Measurements from ENCODE around the gene KDM5B. TPM values are rescaled to one million over a fixed set of nuclear protein-coding genes. Genes with fewer than 3 reads are reported as not detected.
A peak's percentile ranks its signal among the peaks of the same experiment; 100 is the strongest.

KDM5B gene
- total and polyA plus RNA-seq, 9 of the 15 experiments (the other 6 are each of a cell fraction or from before 2014, with no cell fraction given) = 15.4 to 90.6 (median 57.1) TPM

DNA sequence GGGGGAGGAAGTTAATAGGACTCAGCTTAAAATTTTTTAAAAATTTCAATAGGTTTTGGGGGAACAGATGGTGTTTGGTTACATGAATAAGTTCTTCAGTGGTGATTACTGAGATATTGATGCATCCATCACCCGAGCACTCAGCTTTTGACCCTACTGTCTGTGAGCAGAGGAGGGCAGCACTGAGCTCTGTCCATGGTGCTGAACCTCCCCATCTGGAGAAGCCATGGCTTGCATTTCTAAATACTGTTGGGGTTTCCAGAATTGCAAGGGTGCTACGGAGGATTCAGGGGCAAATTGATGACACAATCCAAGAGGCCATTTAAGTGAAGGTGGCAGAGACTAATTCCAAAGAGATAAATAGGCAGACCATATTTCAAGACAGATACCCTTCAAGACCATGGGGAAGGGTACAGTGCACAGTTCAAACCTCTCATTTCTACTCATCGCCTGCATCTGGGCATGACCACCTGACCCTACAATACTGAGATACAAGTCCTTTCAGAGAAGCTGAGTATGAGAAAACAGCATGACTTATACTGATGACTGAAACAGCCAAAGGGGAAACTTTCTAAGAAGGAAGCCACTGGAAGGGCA is 115.2 kb downstream of the KDM5B start (continued):
- TF ChIP-seq ZNF518B (CRISPR knock-in tag; IDR thresholded peaks at IDR 0.05) = no peak
- TF ChIP-seq THAP12 (CRISPR knock-in tag; IDR thresholded peaks at IDR 0.05) = no peak
- TF ChIP-seq THRAP3 (IDR thresholded peaks at IDR 0.05; ENCODE audit: borderline replicate concordance) = no peak
- TF ChIP-seq HCFC1 (IDR thresholded peaks at IDR 0.05; ENCODE audit: low read depth, low read length) = peak; percentile 50
- TF ChIP-seq, protein P1, sequence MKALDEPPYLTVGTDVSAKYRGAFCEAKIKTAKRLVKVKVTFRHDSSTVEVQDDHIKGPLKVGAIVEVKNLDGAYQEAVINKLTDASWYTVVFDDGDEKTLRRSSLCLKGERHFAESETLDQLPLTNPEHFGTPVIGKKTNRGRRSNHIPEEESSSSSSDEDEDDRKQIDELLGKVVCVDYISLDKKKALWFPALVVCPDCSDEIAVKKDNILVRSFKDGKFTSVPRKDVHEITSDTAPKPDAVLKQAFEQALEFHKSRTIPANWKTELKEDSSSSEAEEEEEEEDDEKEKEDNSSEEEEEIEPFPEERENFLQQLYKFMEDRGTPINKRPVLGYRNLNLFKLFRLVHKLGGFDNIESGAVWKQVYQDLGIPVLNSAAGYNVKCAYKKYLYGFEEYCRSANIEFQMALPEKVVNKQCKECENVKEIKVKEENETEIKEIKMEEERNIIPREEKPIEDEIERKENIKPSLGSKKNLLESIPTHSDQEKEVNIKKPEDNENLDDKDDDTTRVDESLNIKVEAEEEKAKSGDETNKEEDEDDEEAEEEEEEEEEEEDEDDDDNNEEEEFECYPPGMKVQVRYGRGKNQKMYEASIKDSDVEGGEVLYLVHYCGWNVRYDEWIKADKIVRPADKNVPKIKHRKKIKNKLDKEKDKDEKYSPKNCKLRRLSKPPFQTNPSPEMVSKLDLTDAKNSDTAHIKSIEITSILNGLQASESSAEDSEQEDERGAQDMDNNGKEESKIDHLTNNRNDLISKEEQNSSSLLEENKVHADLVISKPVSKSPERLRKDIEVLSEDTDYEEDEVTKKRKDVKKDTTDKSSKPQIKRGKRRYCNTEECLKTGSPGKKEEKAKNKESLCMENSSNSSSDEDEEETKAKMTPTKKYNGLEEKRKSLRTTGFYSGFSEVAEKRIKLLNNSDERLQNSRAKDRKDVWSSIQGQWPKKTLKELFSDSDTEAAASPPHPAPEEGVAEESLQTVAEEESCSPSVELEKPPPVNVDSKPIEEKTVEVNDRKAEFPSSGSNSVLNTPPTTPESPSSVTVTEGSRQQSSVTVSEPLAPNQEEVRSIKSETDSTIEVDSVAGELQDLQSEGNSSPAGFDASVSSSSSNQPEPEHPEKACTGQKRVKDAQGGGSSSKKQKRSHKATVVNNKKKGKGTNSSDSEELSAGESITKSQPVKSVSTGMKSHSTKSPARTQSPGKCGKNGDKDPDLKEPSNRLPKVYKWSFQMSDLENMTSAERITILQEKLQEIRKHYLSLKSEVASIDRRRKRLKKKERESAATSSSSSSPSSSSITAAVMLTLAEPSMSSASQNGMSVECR (CRISPR knock-in tag; IDR thresholded peaks at IDR 0.05) = peak; percentile 86
- TF ChIP-seq XRCC4 (IDR thresholded peaks at IDR 0.05; ENCODE audit: extremely low read depth, insufficient read depth, insufficient read length) = no peak
- no peak for TF ChIP-seq FUS (optimal IDR thresholded peaks at IDR 0.05; ENCODE audit: low read depth, low read length)
- peak in 1 of 2 experiments; percentile 80; a peak in 2 of 4 replicates for TF ChIP-seq MLLT1 (IDR thresholded peaks at IDR 0.05)
- no peak for TF ChIP-seq MLX (CRISPR knock-in tag; conservative IDR thresholded peaks at IDR 0.05)
- TF ChIP-seq KDM5B (IDR thresholded peaks at IDR 0.05; ENCODE audit: insufficient replicate concordance, low read depth, low read length) = no peak
- no peak for TF ChIP-seq HDAC1 (IDR thresholded peaks at IDR 0.05)
- peak; percentile 71; the same call in 1 of the 2 replicates for TF ChIP-seq ZNF263 (CRISPR knock-in tag; IDR thresholded peaks at IDR 0.05; ENCODE audit: borderline replicate concordance)
- TF ChIP-seq ETV6 (IDR thresholded peaks at IDR 0.05; ENCODE audit: borderline replicate concordance in 1 of 2, low read depth in 2 of 2, low read length in 1 of 2) = no peak
- TF ChIP-seq ETV6 (CRISPR knock-in tag; IDR thresholded peaks at IDR 0.05; ENCODE audit: borderline replicate concordance) = 0 out of 2 replicates have a peak, but pooled peaks have one; percentile 53

All from K562 (cell line).